ENCODE data around the gene GZMA. TPM values are rescaled to one million over a fixed set of nuclear protein-coding genes. Genes with fewer than 3 reads are reported as not detected.

The GZMA gene
- total RNA-seq, 2 experiments from 2014 or later, result 3.5 to 5.0 TPM

GRCh38 chr5:55063220-55063863, 39.1 kb upstream of the GZMA start:
- no peaks in the 10 kb centered on the region for H3K36me3 ChIP-seq (ENCODE audit: insufficient read depth, low read length)
- POLR2A ChIA-PET, result interaction anchor here (2.2 to 3.7 kb wide), 4 partner anchors 9 to 119 kb away, joined by 8 to 27 read pairs (median 16); no protein-coding TSS in a partner anchor
- peaks cover 22% of the 10 kb centered on the region for H3K4me1 ChIP-seq (ENCODE audit: insufficient read depth, low read length)
- Mint-ChIP-seq H3K27ac (no peak overlapping the region), H3K27me3 (no peaks in the 10 kb centered on the region), H3K36me3 (ENCODE audit: low read depth) (no peaks in the 10 kb centered on the region), H3K4me1 (ENCODE audit: low read depth) (peaks cover 70% of the 10 kb centered on the region), H3K4me3 (no peak overlapping the region), H3K9me3 (no peaks in the 10 kb centered on the region)
- CTCF ChIA-PET, result no interaction called here
- intact Hi-C loops (cut with DNase I, micrococcal nuclease), result loop anchor here (5.0 kb wide), 2 partner anchors 39 to 69 kb away; partner anchors contain the start of gene GZMA (in 1 of the 2)
- H3K27me3 ChIP-seq (ENCODE audit: control insufficient read depth in 1 of 2, insufficient read depth in 2 of 2, low read length in 2 of 2), result no peaks in the 10 kb centered on the region
- no peaks in the 10 kb centered on the region for H3K9me3 ChIP-seq (ENCODE audit: control insufficient read depth in 1 of 2, insufficient read depth in 1 of 2, low read length in 2 of 2)
- DNase-seq (no peak), ATAC-seq (ENCODE audit: poor library complexity) (no peak)
- H3K27ac ChIP-seq (ENCODE audit: low read depth in 1 of 2, low read length in 2 of 2), result no peak overlapping the region
- no peak overlapping the region for H3K4me3 ChIP-seq (ENCODE audit: low read length)
- TF ChIP-seq CTCF (IDR thresholded peaks at IDR 0.05), result no peak

- ChIA-PET POLR2A (interaction anchor here (0.6 to 3.7 kb wide), 3 partner anchors 9 to 35 kb away, joined by 3 to 27 read pairs (median 8); no protein-coding TSS in a partner anchor), CTCF (no interaction called here)
- Histone ChIP-seq H3K27me3 (ENCODE audit: control insufficient read depth in 1 of 2, insufficient read depth in 2 of 2, low read length in 2 of 2) (no peaks in the 10 kb centered on the region), H3K4me3 (ENCODE audit: low read length) (no peak overlapping the region), H3K36me3 (ENCODE audit: insufficient read depth, low read length) (no peaks in the 10 kb centered on the region), H3K27ac (ENCODE audit: low read depth in 1 of 2, low read length in 2 of 2) (no peak overlapping the region), H3K4me1 (ENCODE audit: insufficient read depth, low read length) (peaks cover 22% of the 10 kb centered on the region), H3K9me3 (ENCODE audit: control insufficient read depth in 1 of 2, insufficient read depth in 1 of 2, low read length in 2 of 2) (no peaks in the 10 kb centered on the region)
- intact Hi-C loops (cut with DNase I, micrococcal nuclease), result loop anchor here (2.0 to 5.0 kb wide), 3 partner anchors 38 to 68 kb away; partner anchors contain the start of gene GZMA (in 1 of the 2)
- H3K4me3 Mint-ChIP-seq, result no peak overlapping the region
- H3K9me3 Mint-ChIP-seq, result no peaks in the 10 kb centered on the region
- no peak for TF ChIP-seq CTCF (IDR thresholded peaks at IDR 0.05)
- ATAC-seq (ENCODE audit: poor library complexity) (no peak), DNase-seq (no peak)
- H3K4me1 Mint-ChIP-seq (ENCODE audit: low read depth), result peaks cover 67% of the 10 kb centered on the region
- H3K27me3 Mint-ChIP-seq, result no peaks in the 10 kb centered on the region
- H3K36me3 Mint-ChIP-seq (ENCODE audit: low read depth), result no peaks in the 10 kb centered on the region
- H3K27ac Mint-ChIP-seq, result peak overlapping the region; percentile 8
Measured at GRCh38 chr5:55063899-55064298, 38.5 kb upstream of the GZMA start.

GRCh38 chr5:55064523-55064922, 37.9 kb upstream of the GZMA start:
- Mint-ChIP-seq H3K4me3 (no peak overlapping the region), H3K27me3 (no peaks in the 10 kb centered on the region), H3K27ac (no peak overlapping the region), H3K36me3 (ENCODE audit: low read depth) (no peaks in the 10 kb centered on the region), H3K4me1 (ENCODE audit: low read depth) (peaks cover 67% of the 10 kb centered on the region), H3K9me3 (no peaks in the 10 kb centered on the region)
- H3K4me3 ChIP-seq (ENCODE audit: low read length), result no peak overlapping the region
- DNase-seq, result no peak
- no peak overlapping the region for H3K27ac ChIP-seq (ENCODE audit: low read depth in 1 of 2, low read length in 2 of 2)
- TF ChIP-seq CTCF (IDR thresholded peaks at IDR 0.05), result no peak
- H3K36me3 ChIP-seq (ENCODE audit: insufficient read depth, low read length), result no peaks in the 10 kb centered on the region
- ChIA-PET CTCF (no interaction called here), POLR2A (interaction anchor here (0.6 kb wide), 1 partner anchor 35 kb away, joined by 3 read pairs; no protein-coding TSS in a partner anchor)
- H3K9me3 ChIP-seq (ENCODE audit: control insufficient read depth in 1 of 2, insufficient read depth in 1 of 2, low read length in 2 of 2), result no peaks in the 10 kb centered on the region
- intact Hi-C loops (cut with DNase I, micrococcal nuclease), result loop anchor here (2.0 to 5.0 kb wide), 3 partner anchors 38 to 68 kb away; partner anchors contain the start of gene GZMA (in 1 of the 2)
- no peak for ATAC-seq (ENCODE audit: poor library complexity)
- peaks cover 22% of the 10 kb centered on the region for H3K4me1 ChIP-seq (ENCODE audit: insufficient read depth, low read length)
- H3K27me3 ChIP-seq (ENCODE audit: control insufficient read depth in 1 of 2, insufficient read depth in 2 of 2, low read length in 2 of 2), result no peaks in the 10 kb centered on the region

All from CD4-positive, alpha-beta T cell (primary cell).